ENCODE results near the gene PHC1.

DNA sequence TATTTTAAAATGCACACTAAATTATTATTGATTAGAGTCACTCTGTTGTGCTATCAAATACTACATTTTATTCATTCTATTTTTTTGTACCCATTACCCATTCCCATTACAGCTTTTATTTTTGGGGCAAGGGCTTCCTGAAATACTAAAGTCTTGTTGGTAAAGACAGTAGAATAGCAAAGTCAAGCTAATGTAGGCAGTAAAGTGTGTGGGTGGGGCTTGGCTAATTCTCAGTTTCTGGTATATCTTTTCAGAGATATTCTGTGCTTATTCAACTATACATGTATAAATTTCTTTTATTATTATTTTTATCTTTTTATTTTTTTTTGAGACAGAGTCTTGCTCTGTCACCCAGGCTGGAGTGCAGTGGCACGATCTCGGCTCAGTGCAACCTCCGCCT lies 22.3 kb upstream of the PHC1 start:
- TF ChIP-seq TAF1 (IDR thresholded peaks at IDR 0.05; ENCODE audit: borderline replicate concordance, low read depth, low read length) (no peak), POLR2AphosphoS5 (IDR thresholded peaks at IDR 0.05; ENCODE audit: low read depth, low read length) (no peak)
